HG02763 (cell line): ENCODE results near the gene HOXB4.

ENCODE experiments used
- ATAC-seq: cut with Tn5 transposase; IDR thresholded peaks from one replicate; pipeline ENCODE4 v1.9.1; 2021; ENCODE audit warnings: mild to moderate bottlenecking, moderate library complexity; ENCODE audit not compliant: unreplicated experiment

HOXB4 gene

GRCh38 chr17:48577946-48578615, at the start of gene HOXB4:
HOXB4 (minus strand) TSS chr17:48578350; CDS start chr17:48578319, 31 bp downstream.
- ATAC-seq: peak; percentile 49

DNA sequence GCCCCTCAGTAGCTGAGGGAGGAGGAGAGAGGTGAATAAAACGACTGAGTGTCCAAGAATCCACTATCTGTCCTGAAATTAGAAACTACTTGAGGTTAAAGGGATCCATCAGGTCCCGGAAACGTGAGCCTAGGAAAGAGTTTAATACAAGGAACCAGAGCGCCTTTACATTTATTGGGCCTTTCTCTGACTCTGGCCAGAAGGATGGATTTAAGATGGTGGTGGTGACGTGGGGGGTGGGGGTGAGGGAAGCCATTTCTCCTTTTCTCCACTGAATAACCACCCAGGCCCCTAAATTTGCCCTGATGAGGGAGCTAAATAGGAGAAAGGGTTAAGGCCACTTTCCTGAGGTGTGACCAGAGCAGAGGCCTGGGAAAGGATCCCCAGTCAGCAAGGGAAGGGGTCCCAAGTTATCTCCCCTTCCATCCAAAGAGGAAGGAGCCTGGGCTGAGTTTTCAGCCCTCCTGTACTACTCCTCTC, 49.0 kb upstream of the HOXB4 start:
- no peak for ATAC-seq

DNA sequence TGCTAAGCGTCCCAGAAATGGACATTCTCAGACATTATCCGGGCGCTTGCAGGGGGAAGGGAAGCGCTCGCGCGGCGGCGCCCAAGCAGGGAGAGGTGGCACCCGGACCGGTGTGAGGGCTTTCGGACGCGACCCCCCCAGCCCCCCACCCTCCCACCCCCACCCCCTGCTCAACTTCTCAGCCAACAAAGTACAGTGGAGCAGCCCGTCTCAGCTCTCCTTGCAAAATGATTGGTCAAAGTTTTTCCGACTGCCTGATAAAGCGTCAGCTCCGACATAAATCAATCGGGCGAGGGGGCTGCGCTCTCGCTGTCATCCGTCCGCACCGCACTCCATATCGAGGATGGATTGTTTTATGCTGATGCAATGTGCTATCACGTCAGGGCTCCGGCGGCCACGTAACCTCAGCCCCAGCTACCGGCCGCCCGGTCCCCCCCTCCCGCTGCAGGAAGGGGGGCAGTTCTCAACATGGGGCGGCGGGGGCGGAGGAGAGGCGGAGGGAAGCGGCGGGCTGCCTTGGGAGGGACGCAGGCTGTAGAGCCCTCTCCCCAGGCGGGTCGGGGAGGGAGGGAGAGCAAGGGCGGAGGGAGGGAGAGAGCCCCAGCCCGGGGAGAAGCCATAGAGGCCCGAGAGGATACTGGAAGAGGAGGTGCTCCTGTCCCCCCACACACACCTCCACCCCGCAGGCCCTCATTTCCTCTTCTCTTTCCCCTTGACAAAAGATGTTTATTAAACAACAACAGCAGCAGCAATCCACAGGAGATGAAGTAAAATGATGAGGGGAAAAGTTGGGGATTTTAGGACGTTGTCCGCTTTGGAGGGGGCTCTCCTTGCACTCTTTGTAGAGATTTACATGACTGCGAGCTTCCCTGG, 48.3 kb upstream of the HOXB4 start, which contains the start of gene HOXB9:
Gene HOXB9, minus strand, starts transcription at position 114 of the 873 bp plus-strand sequence. Its CDS starts 89 bp downstream, at position 25.
- no peak for ATAC-seq

GRCh38 chr17:48625495-48626244, 47.5 kb upstream of the HOXB4 start:
- ATAC-seq: no peak

DNA sequence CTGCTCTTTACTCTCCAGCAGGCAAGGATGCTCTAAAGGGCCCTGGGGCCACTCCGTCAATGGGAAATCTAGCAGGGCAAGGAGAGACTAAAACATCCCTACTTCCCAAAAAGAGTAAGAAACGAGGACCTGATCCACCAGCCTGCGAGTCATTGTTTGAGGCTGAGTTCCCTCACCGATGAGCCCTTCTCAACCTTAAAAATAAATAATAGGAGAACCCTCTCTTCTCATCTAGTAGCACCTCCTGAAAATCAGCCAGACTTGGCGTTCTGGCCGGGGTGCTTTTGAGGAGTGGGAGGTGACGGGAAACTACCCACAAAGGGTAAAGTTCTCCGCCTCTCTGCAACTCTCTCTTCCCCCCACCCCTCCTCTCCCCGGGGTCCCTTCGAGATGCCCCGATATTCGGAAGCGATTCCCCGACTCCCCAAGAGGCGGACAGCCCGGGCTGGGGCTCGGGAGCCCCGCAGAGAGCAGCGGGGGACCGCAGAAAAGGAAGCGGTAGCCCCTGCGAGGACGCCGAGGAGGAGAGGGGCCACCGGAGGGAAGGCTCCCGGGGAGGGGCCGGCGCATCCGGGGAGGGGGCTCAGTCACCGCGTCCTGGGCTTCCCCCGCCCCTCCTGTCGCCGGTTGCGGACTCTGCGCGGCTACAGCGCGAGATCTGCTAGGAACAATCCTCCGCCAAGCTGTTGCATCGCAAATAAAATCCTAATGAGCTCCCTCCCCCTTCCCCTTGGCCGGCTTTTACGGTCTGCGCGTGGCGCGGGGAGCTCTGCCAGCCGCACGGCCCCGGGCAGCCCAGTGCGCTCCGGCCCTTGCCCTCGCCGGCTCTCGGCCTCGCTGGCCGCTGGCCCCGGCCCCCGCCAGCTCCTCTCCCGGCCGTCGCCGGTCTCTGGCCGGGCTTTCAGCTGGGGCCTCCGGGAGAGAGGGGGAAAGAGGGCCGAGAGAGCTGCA, 46.7 kb upstream of the HOXB4 start:
- ATAC-seq: no peak

GRCh38 chr17:48624118-48624517, 46.0 kb upstream of the HOXB4 start:
- no peak for ATAC-seq

GRCh38 chr17:48623583-48623982, 45.4 kb upstream of the HOXB4 start:
- ATAC-seq: no peak

DNA sequence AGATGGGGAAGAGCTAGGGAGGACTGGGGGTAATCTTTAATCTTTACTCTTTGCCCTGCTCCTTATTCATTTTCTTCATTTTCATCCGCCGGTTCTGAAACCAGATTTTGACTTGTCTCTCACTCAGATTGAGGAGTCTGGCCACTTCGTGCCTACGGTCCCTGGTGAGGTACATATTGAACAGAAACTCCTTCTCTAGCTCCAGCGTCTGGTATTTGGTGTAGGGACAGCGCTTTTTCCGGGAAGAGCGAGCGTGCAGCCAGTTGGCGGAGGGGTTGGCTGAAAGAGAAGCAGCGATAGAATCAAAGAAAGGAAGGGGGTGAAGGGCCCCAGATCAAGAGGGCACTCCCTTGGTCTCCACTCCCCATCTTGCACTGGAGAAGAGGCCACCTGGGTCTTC, 44.7 kb upstream of the HOXB4 start:
- no peak for ATAC-seq

DNA sequence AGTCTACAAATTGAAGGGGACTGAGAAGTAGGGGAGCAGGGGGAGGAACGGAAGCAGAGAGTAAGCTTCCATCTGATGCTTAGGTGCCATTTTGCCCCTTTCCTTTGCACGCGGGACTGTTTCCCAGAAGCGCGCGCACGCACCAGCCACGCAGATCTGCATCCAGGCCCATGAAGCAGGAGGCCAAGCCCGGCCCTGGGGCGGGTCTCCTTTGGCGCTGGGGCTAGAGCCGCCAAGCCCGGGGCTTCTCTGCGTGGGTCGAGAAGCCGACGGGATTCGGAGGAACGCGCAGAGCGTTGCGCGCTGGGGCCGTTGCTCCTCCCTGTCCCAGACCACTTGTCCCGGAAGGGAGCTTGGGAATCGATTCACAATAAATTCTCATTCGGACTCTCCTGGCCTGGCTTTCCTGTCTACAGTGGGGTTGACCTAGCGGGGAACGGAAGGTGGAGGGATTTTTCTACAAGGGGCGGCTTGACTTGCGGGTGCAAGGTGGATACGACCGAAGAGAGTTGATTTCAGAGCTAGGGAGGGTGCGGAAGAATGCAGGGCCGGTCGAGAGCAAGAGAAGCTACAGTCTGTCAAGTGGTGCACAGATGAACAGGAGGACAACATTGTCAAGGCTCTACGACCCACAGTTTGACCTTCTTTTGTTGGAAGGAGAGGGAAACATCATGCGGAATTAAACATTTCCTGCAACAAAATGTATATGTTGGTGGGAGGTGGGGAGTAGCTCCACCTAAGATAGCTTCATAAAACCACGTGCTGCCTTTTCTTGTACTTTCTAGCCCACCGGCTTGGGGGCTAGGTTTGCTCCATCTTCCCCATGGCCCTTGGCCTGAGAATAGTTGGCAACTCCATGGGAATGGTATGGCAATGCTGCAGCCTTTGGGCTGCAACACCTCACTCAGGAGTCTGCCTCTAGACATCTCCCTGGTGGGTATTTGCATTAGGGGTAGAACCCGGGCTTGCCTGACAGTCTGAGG, 43.6 kb upstream of the HOXB4 start:
- ATAC-seq: no peak

DNA sequence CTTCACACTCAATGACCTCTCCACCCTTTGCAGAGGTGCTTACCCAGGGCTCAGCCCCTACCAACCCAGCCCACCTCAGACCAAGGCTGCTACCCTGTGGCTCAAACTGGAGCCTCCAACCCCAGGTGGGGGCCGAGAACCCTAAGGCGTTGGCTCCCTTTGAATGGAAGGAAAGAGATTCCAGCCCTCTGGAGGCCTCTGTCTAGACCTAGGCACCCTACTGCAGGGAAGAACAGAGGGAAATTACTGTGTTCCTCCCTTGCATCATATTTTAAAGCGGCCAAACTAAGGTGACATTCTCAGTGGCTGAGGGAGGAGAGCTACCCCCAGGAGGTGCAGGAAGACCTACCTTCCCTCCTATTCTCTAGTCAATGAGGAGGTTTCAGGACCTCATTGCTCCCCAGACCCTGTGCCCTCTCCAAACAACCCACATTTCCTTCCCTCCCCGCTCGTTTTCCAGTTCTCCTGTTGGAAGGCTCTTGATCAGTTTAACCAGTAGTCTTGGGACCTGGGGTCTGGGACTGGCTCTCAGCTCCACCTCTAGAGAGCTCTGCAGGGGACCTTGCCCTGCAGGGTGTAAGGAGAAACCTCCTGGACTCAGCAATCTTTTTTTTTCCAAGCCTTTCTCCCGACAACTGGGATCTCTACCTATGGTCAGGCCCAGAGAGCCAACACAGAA, 42.5 kb upstream of the HOXB4 start:
- ATAC-seq: no peak

DNA sequence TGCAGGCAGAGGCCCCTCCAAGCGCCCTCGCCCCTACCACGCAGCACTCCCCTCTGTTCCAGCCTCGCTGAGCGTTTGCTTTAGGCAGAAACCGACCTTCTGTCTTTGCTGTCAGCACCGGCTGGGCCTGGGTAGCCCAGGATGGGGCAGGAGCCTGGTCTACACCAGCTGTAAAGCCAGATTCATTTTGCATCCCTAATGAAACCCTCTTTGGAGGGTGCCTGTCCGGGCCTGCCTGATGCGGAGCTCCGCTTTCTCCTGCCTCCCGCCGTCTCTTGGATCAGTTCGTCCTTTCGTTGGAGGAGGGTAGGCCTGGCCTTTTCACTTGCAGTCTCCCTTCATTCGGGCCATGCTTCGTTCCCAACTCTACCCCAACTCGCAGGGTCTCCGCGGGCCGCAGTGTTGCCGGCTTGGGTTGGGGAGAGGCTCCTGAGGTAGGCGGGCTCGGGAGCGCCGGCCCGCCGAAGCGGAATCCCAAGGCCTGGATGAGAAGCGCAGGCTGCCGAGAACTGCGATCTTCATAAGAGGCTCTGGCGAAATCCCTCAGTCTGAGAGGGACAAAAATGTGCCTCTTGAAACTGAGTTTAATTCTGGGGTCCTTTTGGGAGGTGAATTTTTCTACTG, 41.8 kb upstream of the HOXB4 start:
- ATAC-seq: no peak

GRCh38 chr17:48618256-48618896, 40.2 kb upstream of the HOXB4 start:
- no peak for ATAC-seq

- no peak for ATAC-seq
These were observed 39.5 kb upstream of the HOXB4 start for GRCh38 chr17:48617471-48618255.

GRCh38 chr17:48616717-48617470, 38.7 kb upstream of the HOXB4 start:
- no peak for ATAC-seq

- ATAC-seq: no peak
These were observed 38.0 kb upstream of the HOXB4 start for GRCh38 chr17:48615963-48616716.
